ENCODE results near the gene ABLIM2. TPM values are rescaled to one million over a fixed set of nuclear protein-coding genes. Genes with fewer than 3 reads are reported as not detected.

The ABLIM2 gene
- total RNA-seq, 4 donors from 2014 or later, result 10.6 to 31.7 (median 20.3) TPM

GRCh38 chr4:8033067-8033755, 125.4 kb downstream of the ABLIM2 start:
- no peak for DNase-seq (ENCODE audit: low spot score in 2 of 2)
- no peak overlapping the region for H3K4me3 ChIP-seq (ENCODE audit: low read depth, poor library complexity, severe bottlenecking)
- 87 to 89% methylated on average over 15 to 17 of the region's 17 CpGs for WGBS, 2 donors
- no peak for TF ChIP-seq CTCF (IDR thresholded peaks at IDR 0.05)
- no peak for TF ChIP-seq POLR2A (IDR thresholded peaks at IDR 0.05)
- intact Hi-C loops (cut with DNase I; ENCODE audit: low total_unique reads), result no loop called here

- no peak for DNase-seq (ENCODE audit: low spot score in 2 of 2)
- 87 to 94% methylated on average over 23 of the region's 23 CpGs for WGBS, 2 donors
- TF ChIP-seq POLR2A (IDR thresholded peaks at IDR 0.05) (no peak), CTCF (IDR thresholded peaks at IDR 0.05) (no peak)
- H3K4me3 ChIP-seq (ENCODE audit: low read depth, poor library complexity, severe bottlenecking), result no peak overlapping the region
- intact Hi-C loops (cut with DNase I; ENCODE audit: low total_unique reads), result no loop called here
These were observed 126.2 kb downstream of the ABLIM2 start for GRCh38 chr4:8032381-8032780.

- 60 to 73% methylated on average over 20 to 22 of the region's 22 CpGs for WGBS, 2 donors
- intact Hi-C loops (cut with DNase I; ENCODE audit: low total_unique reads), result no loop called here
- TF ChIP-seq CTCF (IDR thresholded peaks at IDR 0.05), result no peak
- TF ChIP-seq POLR2A (IDR thresholded peaks at IDR 0.05), result no peak
- H3K4me3 ChIP-seq (ENCODE audit: low read depth, poor library complexity, severe bottlenecking), result no peak overlapping the region
- DNase-seq (ENCODE audit: low spot score in 2 of 2), result no peak
These were observed 128.4 kb downstream of the ABLIM2 start for GRCh38 chr4:8030121-8030781.

- no peak overlapping the region for H3K4me3 ChIP-seq (ENCODE audit: low read depth, poor library complexity, severe bottlenecking)
- intact Hi-C loops (cut with DNase I; ENCODE audit: low total_unique reads), result no loop called here
- 56 to 60% methylated on average over 12 of the region's 12 CpGs for WGBS, 2 donors
- no peak for TF ChIP-seq CTCF (IDR thresholded peaks at IDR 0.05)
- no peak for TF ChIP-seq POLR2A (IDR thresholded peaks at IDR 0.05)
- DNase-seq (ENCODE audit: low spot score in 2 of 2), result no peak
These were observed 128.9 kb downstream of the ABLIM2 start for GRCh38 chr4:8029689-8030088.

- intact Hi-C loops (cut with DNase I; ENCODE audit: low total_unique reads), result no loop called here
- H3K4me3 ChIP-seq (ENCODE audit: low read depth, poor library complexity, severe bottlenecking), result no peak overlapping the region
- no peak for TF ChIP-seq CTCF (IDR thresholded peaks at IDR 0.05)
- no peak for TF ChIP-seq POLR2A (IDR thresholded peaks at IDR 0.05)
- no peak for DNase-seq (ENCODE audit: low spot score in 2 of 2)
- WGBS, 2 donors, result 73 to 78% methylated on average over 20 of the region's 20 CpGs
These were observed 129.6 kb downstream of the ABLIM2 start for GRCh38 chr4:8028884-8029568.

All from lower leg skin (tissue), 4 donors.